GM19468 (cell line): ENCODE data around the gene NPHP3.
"Not testable (repeated sequence)": the region's sequence is repeated elsewhere in the genome, so short reads cannot be mapped to it uniquely, and the experiment has no call there.

Source experiments
- ATAC-seq: cut with Tn5 transposase; IDR thresholded peaks from one replicate; pipeline ENCODE4 v1.9.1; 2021; ENCODE audit warnings: mild to moderate bottlenecking, moderate library complexity, moderate number of reproducible peaks; ENCODE audit not compliant: unreplicated experiment; ENCODE audit errors: extremely low read depth

NPHP3 gene

GRCh38 chr3:132645058-132645457, 77.2 kb downstream of the NPHP3 start:
- ATAC-seq = no peak

GRCh38 chr3:132643366-132643765, 78.8 kb downstream of the NPHP3 start:
- ATAC-seq = no peak

- no peak for ATAC-seq
Measured at GRCh38 chr3:132642539-132642847, 79.7 kb downstream of the NPHP3 start.

- no peak for ATAC-seq
Measured at GRCh38 chr3:132641837-132642538, 80.2 kb downstream of the NPHP3 start.

- ATAC-seq = not testable (repeated sequence)
Measured at GRCh38 chr3:132641427-132641826, 80.8 kb downstream of the NPHP3 start.

GRCh38 chr3:132638706-132639105, 83.5 kb downstream of the NPHP3 start:
- ATAC-seq = no peak

- ATAC-seq = no peak
Measured at GRCh38 chr3:132637590-132637989, 84.6 kb downstream of the NPHP3 start.

GRCh38 chr3:132635052-132635451, 87.2 kb downstream of the NPHP3 start:
- ATAC-seq = no peak
